SU-DHL-6 (cell line): ENCODE measurements around the gene METRN.

ENCODE experiments used
- H2AFZ ChIP-seq: fragments of 200-600 bp; sonication (generic); 2 replicates; pipeline ENCODE4 v1.6.1; 2014; ENCODE audit warnings: low read depth, mild to moderate bottlenecking, moderate library complexity, mixed read lengths, antibody characterized with exemption, low read length; ENCODE audit not compliant: severe bottlenecking
- H3F3A ChIP-seq: fragments of 200-600 bp; shearing (Covaris generic); 2 replicates; pipeline ENCODE4 v1.6.0; 2016; ENCODE audit warnings: antibody characterized with exemption, mild to moderate bottlenecking; ENCODE audit not compliant: insufficient read depth
- H3K27ac ChIP-seq: fragments of 200-600 bp; sonication (generic); 2 replicates; pipeline ENCODE4 v1.5.1; 2016; ENCODE audit warnings: low read depth, mild to moderate bottlenecking, low read length, moderate library complexity, mixed read lengths
- H3K27me3 ChIP-seq: fragments of 200-600 bp; sonication (generic), shearing (Covaris generic); 2 replicates; pipeline ENCODE4 v1.6.0; 2014; ENCODE audit warnings: mild to moderate bottlenecking, low read length
- H3K36me3 ChIP-seq: fragments of 200-600 bp; sonication (generic); 2 replicates; pipeline ENCODE4 v1.6.1; 2014; ENCODE audit warnings: mild to moderate bottlenecking, low read length, mixed read lengths
- H3K4me2 ChIP-seq: fragments of 300-600, 200-600 bp; shearing (Covaris generic), sonication (generic); 2 replicates; pipeline ENCODE4 v1.6.0; 2014; ENCODE audit warnings: low read length, low read depth, mild to moderate bottlenecking; ENCODE audit not compliant: poor library complexity, severe bottlenecking
- H3K4me3 ChIP-seq: fragments of 200-600 bp; sonication (generic); 2 replicates; pipeline ENCODE4 v1.5.1; 2014; ENCODE audit warnings: antibody characterized with exemption, low read length, mild to moderate bottlenecking, mixed read lengths; ENCODE audit not compliant: insufficient read depth, poor library complexity, severe bottlenecking
- H3K79me2 ChIP-seq: fragments of 200-600 bp; sonication (generic); 2 replicates; pipeline ENCODE4 v1.6.1; 2014; ENCODE audit warnings: mild to moderate bottlenecking, low read length, moderate library complexity; ENCODE audit not compliant: insufficient read depth
- H3K9ac ChIP-seq: fragments of 200-600 bp; sonication (generic); 2 replicates; pipeline ENCODE4 v1.7.0; 2014; ENCODE audit warnings: mild to moderate bottlenecking, low read length
- H3K9me2 ChIP-seq: fragments of 200-600 bp; sonication (generic); replicated peaks from 2 replicates; pipeline ENCODE4 v1.6.1; 2014; ENCODE audit warnings: low read length; ENCODE audit not compliant: insufficient read depth
- H3K9me3 ChIP-seq: fragments of 200-600 bp; sonication (generic); 2 replicates; pipeline ENCODE4 v1.6.1; 2014; ENCODE audit warnings: low read length, mixed read lengths; ENCODE audit not compliant: insufficient read depth
- H4K20me1 ChIP-seq: fragments of 200-600 bp; sonication (generic); 2 replicates; pipeline ENCODE4 v1.6.1; 2014; ENCODE audit warnings: low read depth, mild to moderate bottlenecking, antibody characterized with exemption, low read length, moderate library complexity, mixed read lengths
- CTCF ChIP-seq: fragments of 200-600 bp; sonication (generic); IDR thresholded peaks from one replicate; pipeline ENCODE4 v1.5.1; 2017; ENCODE audit warnings: antibody characterized with exemption, mild to moderate bottlenecking, low read length, moderate library complexity; ENCODE audit not compliant: insufficient read depth, poor library complexity, severe bottlenecking
- EZH2phosphoT487 ChIP-seq: fragments of 200-600 bp; sonication (generic), shearing (Covaris generic); conservative IDR thresholded peaks from 2 replicates; pipeline ENCODE4 v1.6.1; 2018; ENCODE audit warnings: mild to moderate bottlenecking, antibody characterized with exemption, low read length, moderate library complexity, mixed read lengths

The METRN gene

GRCh38 chr16:667780-668518, 47.0 kb upstream of the METRN start, which contains the start of gene RHOT2:
TSS of gene RHOT2 (plus strand) at chr16:668132. CDS start at chr16:668200, 68 bp downstream.
- Histone ChIP-seq H3K4me3 (peak within 1 kb of the TSS; percentile 88), H3K4me2 (peak within 1 kb of the TSS; percentile 65), H3F3A (no peaks in the 10 kb centered on the region), H4K20me1 (no peaks in the 10 kb centered on the region), H2AFZ (peak within 1 kb of the TSS; percentile 44), H3K9me3 (no peaks in the 10 kb centered on the region), H3K36me3 (no peaks in the 10 kb centered on the region), H3K79me2 (peaks cover 8% of the 10 kb centered on the region; the same call in 1 of the 2 replicates), H3K9ac (peak within 1 kb of the TSS; percentile 96), H3K27me3 (no peaks in the 10 kb centered on the region), H3K27ac (peak within 1 kb of the TSS; percentile 45), H3K9me2 (no peaks in the 10 kb centered on the region)
- TF ChIP-seq CTCF (peak; percentile 90), EZH2phosphoT487 (no peak)

- Histone ChIP-seq H3K9ac (peak overlapping the region; percentile 96), H3K9me2 (no peaks in the 10 kb centered on the region), H3K27me3 (no peaks in the 10 kb centered on the region), H3K4me2 (peak overlapping the region; percentile 65), H3F3A (no peaks in the 10 kb centered on the region), H3K36me3 (no peaks in the 10 kb centered on the region), H3K9me3 (no peaks in the 10 kb centered on the region), H2AFZ (peak overlapping the region; percentile 44), H3K79me2 (peaks cover 8% of the 10 kb centered on the region; the same call in 1 of the 2 replicates), H4K20me1 (no peaks in the 10 kb centered on the region), H3K4me3 (peak overlapping the region; percentile 88), H3K27ac (peak overlapping the region; percentile 45)
- no peak for TF ChIP-seq EZH2phosphoT487
- TF ChIP-seq CTCF: no peak
These were observed 46.3 kb upstream of the METRN start for GRCh38 chr16:668519-669171.

GRCh38 chr16:669666-670065, 45.3 kb upstream of the METRN start:
- Histone ChIP-seq H3K4me3 (no peak overlapping the region), H4K20me1 (no peaks in the 10 kb centered on the region), H3K9ac (no peak overlapping the region), H3K27ac (no peak overlapping the region), H3K4me2 (peak overlapping the region; percentile 65), H3K9me2 (no peaks in the 10 kb centered on the region), H3K36me3 (no peaks in the 10 kb centered on the region), H3K27me3 (no peaks in the 10 kb centered on the region), H3K9me3 (no peaks in the 10 kb centered on the region), H2AFZ (no peak overlapping the region), H3K79me2 (peaks cover 8% of the 10 kb centered on the region; the same call in 1 of the 2 replicates), H3F3A (no peaks in the 10 kb centered on the region)
- TF ChIP-seq CTCF (no peak), EZH2phosphoT487 (no peak)
